GM12878 (cell line): ENCODE results near the gene UQCRH. TPM values are rescaled to one million over a fixed set of nuclear protein-coding genes. Genes with fewer than 3 reads are reported as not detected.

ENCODE experiments used
- CEBPB ChIP-seq, 2 experiments: fragments of 150-350 bp in 1 of 2; IDR thresholded peaks; 2 replicates each; pipeline ENCODE4 v1.6.1; 2012 to 2014; ENCODE audit warnings: low read depth in 2 of 2, low read length in 2 of 2, borderline replicate concordance in 1 of 2, inconsistent platforms in 1 of 2
- CHD2 ChIP-seq: IDR thresholded peaks from 2 replicates; pipeline ENCODE4 v1.6.1; 2011; ENCODE audit warnings: low read depth, low read length, improper control_type of control experiment, borderline replicate concordance
- CUX1 ChIP-seq: IDR thresholded peaks from 2 replicates; pipeline ENCODE4 v1.6.1; 2012; ENCODE audit warnings: improper control_type of control experiment, low read depth, low read length; ENCODE audit not compliant: insufficient replicate concordance
- EP300 ChIP-seq, 2 experiments: fragments of 150-350 bp in 1 of 2; IDR thresholded peaks; 2 replicates each; pipeline ENCODE4 v1.6.1; 2011 to 2012; ENCODE audit warnings: low read depth in 2 of 2, low read length in 2 of 2, borderline replicate concordance in 1 of 2, improper control_type of control experiment in 1 of 2, inconsistent platforms in 1 of 2; ENCODE audit not compliant: control insufficient read depth in 1 of 2
- MEF2A ChIP-seq: IDR thresholded peaks from 2 replicates; pipeline ENCODE4 v1.6.1; 2011; ENCODE audit warnings: low read depth, mild to moderate bottlenecking, low read length, moderate library complexity; ENCODE audit not compliant: insufficient read depth
- MTA2 ChIP-seq: fragments of 450-650 bp; IDR thresholded peaks from 2 replicates; pipeline ENCODE4 v1.6.1; 2016; ENCODE audit warnings: low read depth, mild to moderate bottlenecking, moderate library complexity
- PAX5 ChIP-seq: IDR thresholded peaks from 2 replicates; pipeline ENCODE4 v1.6.1; 2011; ENCODE audit warnings: low read depth, low read length, borderline replicate concordance
- SIN3A ChIP-seq: IDR thresholded peaks from 2 replicates; pipeline ENCODE4 v1.6.1; 2012; ENCODE audit warnings: low read depth, low read length, improper control_type of control experiment
- SIX5 ChIP-seq: IDR thresholded peaks from 2 replicates; pipeline ENCODE4 v1.6.1; 2011; ENCODE audit warnings: mild to moderate bottlenecking, low read depth, low read length, moderate library complexity; ENCODE audit not compliant: severe bottlenecking
- SMARCA5 ChIP-seq: fragments of 450-650 bp; IDR thresholded peaks from 2 replicates; pipeline ENCODE4 v1.6.1; 2017; ENCODE audit warnings: mild to moderate bottlenecking
- SREBF2 ChIP-seq: IDR thresholded peaks from 2 replicates; pipeline ENCODE4 v1.6.1; 2012; ENCODE audit warnings: mild to moderate bottlenecking, low read length
- TBL1XR1 ChIP-seq: IDR thresholded peaks from 2 replicates; pipeline ENCODE4 v1.6.1; 2012; ENCODE audit warnings: low read depth, low read length, improper control_type of control experiment
- TCF12 ChIP-seq: IDR thresholded peaks from 2 replicates; pipeline ENCODE4 v1.6.1; 2011; ENCODE audit warnings: low read depth, mild to moderate bottlenecking, low read length
- polyA plus RNA-seq, 11 experiments: library from polyadenylated mRNA; depleted of rRNA in 4 of 11; unstranded in 6 of 11; stranded (reverse) in 5 of 11; fragments of >200 nt; fragmentation: Nextera tagmentation in 4 of 11; fragmentation: Illumina TruSeq in 1 of 11; extraction: Ambion mirVana in 4 of 11; extraction: Trizol in 1 of 11; gene quantifications; 1 replicate in 1 of 11; 2 replicates in 10 of 11; pipeline versions ENCODE4 v1.2.1 to v1.2.3, GENCODE V29; 2011 to 2016; ENCODE audit warnings: inconsistent platforms in 2 of 11, missing spikeins in 2 of 11, low read depth in 1 of 11
- total RNA-seq, 4 experiments: library from RNA; depleted of rRNA in 3 of 4; stranded (reverse); fragments of >200 nt in 3 of 4; fragmentation: Illumina TruSeq in 1 of 4; extraction: Trizol in 1 of 4; gene quantifications; 2 replicates each; pipeline versions ENCODE4 v1.2.1 to v1.2.3, GENCODE V29; 2013 to 2021
- TF ChIP-seq, protein P1 (sequence below): fragments of 450-650 bp; IDR thresholded peaks from 2 replicates; pipeline ENCODE4 v1.6.1; 2017; ENCODE audit warnings: mild to moderate bottlenecking, moderate library complexity
- TF ChIP-seq, protein P2 (sequence below): fragments of 450-650 bp; IDR thresholded peaks from 2 replicates; pipeline ENCODE4 v1.6.1; 2014; ENCODE audit warnings: mild to moderate bottlenecking
- TF ChIP-seq, protein P3 (sequence below): fragments of 450-650 bp; IDR thresholded peaks from 2 replicates; pipeline ENCODE4 v1.6.1; 2017; ENCODE audit warnings: antibody characterized with exemption, mild to moderate bottlenecking, moderate library complexity

The UQCRH gene
- total and polyA plus RNA-seq, 10 of the 15 experiments (the other 5 are each of a cell fraction or from before 2014, with no cell fraction given) = 363 to 1,782 (median 597) TPM

- TF ChIP-seq, protein P1, sequence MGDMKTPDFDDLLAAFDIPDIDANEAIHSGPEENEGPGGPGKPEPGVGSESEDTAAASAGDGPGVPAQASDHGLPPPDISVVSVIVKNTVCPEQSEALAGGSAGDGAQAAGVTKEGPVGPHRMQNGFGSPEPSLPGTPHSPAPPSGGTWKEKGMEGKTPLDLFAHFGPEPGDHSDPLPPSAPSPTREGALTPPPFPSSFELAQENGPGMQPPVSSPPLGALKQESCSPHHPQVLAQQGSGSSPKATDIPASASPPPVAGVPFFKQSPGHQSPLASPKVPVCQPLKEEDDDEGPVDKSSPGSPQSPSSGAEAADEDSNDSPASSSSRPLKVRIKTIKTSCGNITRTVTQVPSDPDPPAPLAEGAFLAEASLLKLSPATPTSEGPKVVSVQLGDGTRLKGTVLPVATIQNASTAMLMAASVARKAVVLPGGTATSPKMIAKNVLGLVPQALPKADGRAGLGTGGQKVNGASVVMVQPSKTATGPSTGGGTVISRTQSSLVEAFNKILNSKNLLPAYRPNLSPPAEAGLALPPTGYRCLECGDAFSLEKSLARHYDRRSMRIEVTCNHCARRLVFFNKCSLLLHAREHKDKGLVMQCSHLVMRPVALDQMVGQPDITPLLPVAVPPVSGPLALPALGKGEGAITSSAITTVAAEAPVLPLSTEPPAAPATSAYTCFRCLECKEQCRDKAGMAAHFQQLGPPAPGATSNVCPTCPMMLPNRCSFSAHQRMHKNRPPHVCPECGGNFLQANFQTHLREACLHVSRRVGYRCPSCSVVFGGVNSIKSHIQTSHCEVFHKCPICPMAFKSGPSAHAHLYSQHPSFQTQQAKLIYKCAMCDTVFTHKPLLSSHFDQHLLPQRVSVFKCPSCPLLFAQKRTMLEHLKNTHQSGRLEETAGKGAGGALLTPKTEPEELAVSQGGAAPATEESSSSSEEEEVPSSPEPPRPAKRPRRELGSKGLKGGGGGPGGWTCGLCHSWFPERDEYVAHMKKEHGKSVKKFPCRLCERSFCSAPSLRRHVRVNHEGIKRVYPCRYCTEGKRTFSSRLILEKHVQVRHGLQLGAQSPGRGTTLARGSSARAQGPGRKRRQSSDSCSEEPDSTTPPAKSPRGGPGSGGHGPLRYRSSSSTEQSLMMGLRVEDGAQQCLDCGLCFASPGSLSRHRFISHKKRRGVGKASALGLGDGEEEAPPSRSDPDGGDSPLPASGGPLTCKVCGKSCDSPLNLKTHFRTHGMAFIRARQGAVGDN = peak; percentile 59; the same call in 1 of the 2 replicates
- TF ChIP-seq SREBF2 = no peak
- no peak for TF ChIP-seq SIX5
- no peak for TF ChIP-seq TBL1XR1
- TF ChIP-seq CEBPB (IDR thresholded peaks at IDR 0.05; ENCODE audit: borderline replicate concordance in 1 of 2, low read depth in 2 of 2, low read length in 2 of 2) = no peak
- TF ChIP-seq, protein P2, sequence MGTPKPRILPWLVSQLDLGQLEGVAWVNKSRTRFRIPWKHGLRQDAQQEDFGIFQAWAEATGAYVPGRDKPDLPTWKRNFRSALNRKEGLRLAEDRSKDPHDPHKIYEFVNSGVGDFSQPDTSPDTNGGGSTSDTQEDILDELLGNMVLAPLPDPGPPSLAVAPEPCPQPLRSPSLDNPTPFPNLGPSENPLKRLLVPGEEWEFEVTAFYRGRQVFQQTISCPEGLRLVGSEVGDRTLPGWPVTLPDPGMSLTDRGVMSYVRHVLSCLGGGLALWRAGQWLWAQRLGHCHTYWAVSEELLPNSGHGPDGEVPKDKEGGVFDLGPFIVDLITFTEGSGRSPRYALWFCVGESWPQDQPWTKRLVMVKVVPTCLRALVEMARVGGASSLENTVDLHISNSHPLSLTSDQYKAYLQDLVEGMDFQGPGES = no peak
- peak; percentile 47 for TF ChIP-seq CUX1
- TF ChIP-seq MEF2A = no peak
- TF ChIP-seq TCF12 = 0 out of 2 replicates have a peak, but pooled peaks have one; percentile 31
- TF ChIP-seq PAX5 = no peak
- TF ChIP-seq SMARCA5 = peak; percentile 78
- TF ChIP-seq CHD2 = no peak
- TF ChIP-seq, protein P3, sequence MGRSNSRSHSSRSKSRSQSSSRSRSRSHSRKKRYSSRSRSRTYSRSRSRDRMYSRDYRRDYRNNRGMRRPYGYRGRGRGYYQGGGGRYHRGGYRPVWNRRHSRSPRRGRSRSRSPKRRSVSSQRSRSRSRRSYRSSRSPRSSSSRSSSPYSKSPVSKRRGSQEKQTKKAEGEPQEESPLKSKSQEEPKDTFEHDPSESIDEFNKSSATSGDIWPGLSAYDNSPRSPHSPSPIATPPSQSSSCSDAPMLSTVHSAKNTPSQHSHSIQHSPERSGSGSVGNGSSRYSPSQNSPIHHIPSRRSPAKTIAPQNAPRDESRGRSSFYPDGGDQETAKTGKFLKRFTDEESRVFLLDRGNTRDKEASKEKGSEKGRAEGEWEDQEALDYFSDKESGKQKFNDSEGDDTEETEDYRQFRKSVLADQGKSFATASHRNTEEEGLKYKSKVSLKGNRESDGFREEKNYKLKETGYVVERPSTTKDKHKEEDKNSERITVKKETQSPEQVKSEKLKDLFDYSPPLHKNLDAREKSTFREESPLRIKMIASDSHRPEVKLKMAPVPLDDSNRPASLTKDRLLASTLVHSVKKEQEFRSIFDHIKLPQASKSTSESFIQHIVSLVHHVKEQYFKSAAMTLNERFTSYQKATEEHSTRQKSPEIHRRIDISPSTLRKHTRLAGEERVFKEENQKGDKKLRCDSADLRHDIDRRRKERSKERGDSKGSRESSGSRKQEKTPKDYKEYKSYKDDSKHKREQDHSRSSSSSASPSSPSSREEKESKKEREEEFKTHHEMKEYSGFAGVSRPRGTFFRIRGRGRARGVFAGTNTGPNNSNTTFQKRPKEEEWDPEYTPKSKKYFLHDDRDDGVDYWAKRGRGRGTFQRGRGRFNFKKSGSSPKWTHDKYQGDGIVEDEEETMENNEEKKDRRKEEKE = no peak
- no peak for TF ChIP-seq SIN3A
- TF ChIP-seq MTA2 = no peak
- no peak; a peak in 1 of 4 replicates for TF ChIP-seq EP300 (IDR thresholded peaks at IDR 0.05; ENCODE audit: borderline replicate concordance in 1 of 2, control insufficient read depth in 1 of 2, low read depth in 2 of 2, low read length in 2 of 2)
Measured at GRCh38 chr1:46342084-46342656, 38.7 kb downstream of the UQCRH start (continued).
